Neural cell (in vitro differentiated cells): ENCODE measurements around the gene BBS1. TPM values are rescaled to one million over a fixed set of nuclear protein-coding genes. Genes with fewer than 3 reads are reported as not detected.

ENCODE experiments used
- polyA plus RNA-seq: library from polyadenylated mRNA; depleted of rRNA; stranded (reverse); fragments of >200 nt; gene quantifications from 2 replicates; pipeline ENCODE4 v1.2.3, GENCODE V29; 2014

Gene BBS1
- polyA plus RNA-seq, 1 donor from 2014 or later = 69.5 TPM

Other genes starting within 250 kb of the BBS1 start
- gene RAB1B, start 242.0 kb upstream of the BBS1 start, polyA plus RNA-seq = 27.2 and 27.9 TPM in 2 replicates
- gene CNIH2, start 232.5 kb upstream of the BBS1 start, polyA plus RNA-seq = 47.9 and 54.5 TPM in 2 replicates
- 40.3 and 51.2 TPM in 2 replicates for gene YIF1A, start 221.5 kb upstream of the BBS1 start, polyA plus RNA-seq
- 5.3 and 8.4 TPM in 2 replicates for gene TMEM151A, start 218.7 kb upstream of the BBS1 start, polyA plus RNA-seq
- not detected in 2 replicates for gene CD248, start 193.6 kb upstream of the BBS1 start, polyA plus RNA-seq
- gene RIN1, start 174.2 kb upstream of the BBS1 start, polyA plus RNA-seq = 1.4 and 4.2 TPM in 2 replicates
- 78.3 and 108 TPM in 2 replicates for gene BRMS1, start 165.5 kb upstream of the BBS1 start, polyA plus RNA-seq
- gene B4GAT1, start 163.0 kb upstream of the BBS1 start, polyA plus RNA-seq = 162 TPM in 2 replicates
- gene SLC29A2, start 138.9 kb upstream of the BBS1 start, polyA plus RNA-seq = 1.7 and 2.2 TPM in 2 replicates
- 6.7 and 10.6 TPM in 2 replicates for gene NPAS4, start 89.6 kb upstream of the BBS1 start, polyA plus RNA-seq
- 50.9 and 54.3 TPM in 2 replicates for gene MRPL11, start 71.8 kb upstream of the BBS1 start, polyA plus RNA-seq
- 13.3 and 16.2 TPM in 2 replicates for gene PELI3, start 43.7 kb upstream of the BBS1 start, polyA plus RNA-seq
- gene DPP3, start 30.2 kb upstream of the BBS1 start, polyA plus RNA-seq = 56.2 and 71.7 TPM in 2 replicates
- gene ZDHHC24, start 35.4 kb downstream of the BBS1 start, polyA plus RNA-seq = 14.9 and 15.9 TPM in 2 replicates
- not detected in 2 replicates for gene ACTN3, start 36.3 kb downstream of the BBS1 start, polyA plus RNA-seq
- gene CTSF, start 58.0 kb downstream of the BBS1 start, polyA plus RNA-seq = 2.7 and 4.2 TPM in 2 replicates
- gene CCDC87, start 82.4 kb downstream of the BBS1 start, polyA plus RNA-seq = 0.48 TPM in 1 of 2 replicates, not detected in the other
- gene CCS, start 82.5 kb downstream of the BBS1 start, polyA plus RNA-seq = 40.8 and 71.6 TPM in 2 replicates
- 43.0 and 44.8 TPM in 2 replicates for gene RBM14, start 106.0 kb downstream of the BBS1 start, polyA plus RNA-seq
- 456 and 510 TPM in 2 replicates for gene RBM4, start 128.1 kb downstream of the BBS1 start, polyA plus RNA-seq
- 197 and 212 TPM in 2 replicates for gene RBM4B, start 167.3 kb downstream of the BBS1 start, polyA plus RNA-seq
- gene SPTBN2, start 218.6 kb downstream of the BBS1 start, polyA plus RNA-seq = 159 and 219 TPM in 2 replicates